ENCODE data around the gene TFR2.

GRCh38 chr7:100671353-100672327, 30.3 kb upstream of the TFR2 start:
- TF ChIP-seq CTCF (IDR thresholded peaks at IDR 0.05 in 2 of 3, conservative IDR thresholded peaks at IDR 0.05 in 1 of 3; ENCODE audit: insufficient read depth in 2 of 3, low read depth in 1 of 3, low read length in 3 of 3) (no peak), ZNF41 (CRISPR knock-in tag; conservative IDR thresholded peaks at IDR 0.05) (no peak), NFE2L1 (tag; IDR thresholded peaks at IDR 0.05; ENCODE audit: borderline replicate concordance, low read depth) (no peak), REST (IDR thresholded peaks at IDR 0.05; ENCODE audit: borderline replicate concordance) (no peak), REST (CRISPR knock-in tag; IDR thresholded peaks at IDR 0.05; ENCODE audit: low read depth) (no peak), TFE3 (CRISPR knock-in tag; IDR thresholded peaks at IDR 0.05) (no peak), MAFK (IDR thresholded peaks at IDR 0.05; ENCODE audit: low read length) (no peak), BRF2 (IDR thresholded peaks at IDR 0.05; ENCODE audit: borderline replicate concordance, insufficient read depth, insufficient read length) (no peak), TCF7L2 (IDR thresholded peaks at IDR 0.05; ENCODE audit: low read depth, low read length) (no peak), EGR1 (conservative IDR thresholded peaks at IDR 0.05) (no peak), ZBTB11 (CRISPR knock-in tag; IDR thresholded peaks at IDR 0.05) (no peak), GTF2F1 (IDR thresholded peaks at IDR 0.05; ENCODE audit: low read depth, low read length) (no peak), SAFB (IDR thresholded peaks at IDR 0.05; ENCODE audit: borderline replicate concordance, low read depth, low read length) (no peak)

All from K562 (cell line).